Measurements from ENCODE around the gene HAVCR1.

Gene HAVCR1

DNA sequence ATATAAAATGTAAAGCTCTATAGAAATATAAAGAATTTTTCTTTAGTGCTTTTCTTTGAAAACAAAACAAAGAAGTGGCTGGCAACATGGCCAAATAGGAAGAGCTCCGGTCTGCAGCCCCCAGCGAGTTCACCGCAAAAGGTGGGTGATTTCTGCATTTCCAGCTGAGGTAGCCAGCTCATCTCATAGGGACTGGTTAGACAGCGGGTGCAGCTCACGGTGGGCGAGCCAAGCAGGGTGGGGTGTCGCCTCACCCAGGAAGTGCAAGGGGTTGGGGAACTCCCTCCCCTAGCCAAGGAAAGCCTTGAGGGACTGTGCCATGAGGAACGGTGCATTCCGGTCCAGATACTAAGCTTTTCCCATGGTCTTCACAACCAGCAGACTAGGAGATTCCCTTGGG, 74.9 kb downstream of the HAVCR1 start:
- no peak for DNase-seq

DNA sequence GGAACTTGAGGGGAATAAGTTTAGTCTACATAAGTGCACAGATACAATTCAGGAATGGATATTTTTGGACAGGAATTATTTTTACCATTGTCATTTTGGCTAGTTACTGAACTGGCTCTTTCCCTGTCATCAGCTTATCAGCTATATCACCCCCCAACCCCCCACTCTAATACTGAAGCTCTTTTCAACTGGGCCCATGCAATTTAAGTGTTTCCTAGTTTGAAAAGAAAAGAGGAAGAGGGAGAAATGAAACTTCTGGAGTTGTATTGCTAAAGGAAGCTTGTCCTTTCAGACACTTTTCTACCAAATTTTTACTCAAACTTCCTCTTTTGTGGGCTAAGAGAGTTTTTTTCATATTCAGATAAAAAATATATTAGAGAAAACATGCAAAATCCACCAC, 77.4 kb downstream of the HAVCR1 start:
- no peak for DNase-seq
